Activated CD4-positive, alpha-beta T cell treated with anti-CD3 and anti-CD28 coated beads, Interleukin-2, amount 10 ng/mL, durations not matched to agents 7 days and 5 days (primary cell): Measurements from ENCODE around the gene KCNG1. TPM values are rescaled to one million over a fixed set of nuclear protein-coding genes. Genes with fewer than 3 reads are reported as not detected.

Experiments used
- CTCF ChIA-PET: fragments of 350-600 bp; sonication (Branson Sonifier 250); formaldehyde crosslinking; loops from one replicate; lab custom pipeline; 2021; ENCODE audit warnings: antibody characterized with exemption; lab: Charles Lee
- POLR2A ChIA-PET: fragments of 350-600 bp; sonication (Branson Sonifier 250); formaldehyde crosslinking; loops from one replicate; lab custom pipeline; 2021; ENCODE audit warnings: antibody characterized with exemption; lab: Charles Lee
- DNase-seq: peaks from one replicate; pipeline ENCODE4 v3.0.0-alpha.2; 2020
- H3K27ac Mint-ChIP-seq: one replicate; pipeline ENCODE4 v1.8.0; 2021; ENCODE audit warnings: mild to moderate bottlenecking, moderate library complexity, mixed read lengths
- H3K27me3 Mint-ChIP-seq: one replicate; pipeline ENCODE4 v1.8.0; 2021; ENCODE audit warnings: mixed read lengths
- H3K36me3 Mint-ChIP-seq: one replicate; pipeline ENCODE4 v1.8.0; 2021; ENCODE audit warnings: low read depth, mixed read lengths
- H3K4me1 Mint-ChIP-seq: one replicate; pipeline ENCODE4 v1.8.0; 2021; ENCODE audit warnings: mixed read lengths
- H3K4me3 Mint-ChIP-seq: one replicate; pipeline ENCODE4 v1.8.0; 2021; ENCODE audit warnings: mild to moderate bottlenecking, moderate library complexity, mixed read lengths
- H3K9me3 Mint-ChIP-seq: one replicate; pipeline ENCODE4 v1.8.0; 2021; ENCODE audit warnings: mixed read lengths
- total RNA-seq, 2 experiments: library from RNA; stranded (reverse); gene quantifications; one replicate each; pipeline ENCODE4 v1.2.3, GENCODE V29; 2021

KCNG1 gene
- total RNA-seq, 2 experiments from 2014 or later = not detected

DNA sequence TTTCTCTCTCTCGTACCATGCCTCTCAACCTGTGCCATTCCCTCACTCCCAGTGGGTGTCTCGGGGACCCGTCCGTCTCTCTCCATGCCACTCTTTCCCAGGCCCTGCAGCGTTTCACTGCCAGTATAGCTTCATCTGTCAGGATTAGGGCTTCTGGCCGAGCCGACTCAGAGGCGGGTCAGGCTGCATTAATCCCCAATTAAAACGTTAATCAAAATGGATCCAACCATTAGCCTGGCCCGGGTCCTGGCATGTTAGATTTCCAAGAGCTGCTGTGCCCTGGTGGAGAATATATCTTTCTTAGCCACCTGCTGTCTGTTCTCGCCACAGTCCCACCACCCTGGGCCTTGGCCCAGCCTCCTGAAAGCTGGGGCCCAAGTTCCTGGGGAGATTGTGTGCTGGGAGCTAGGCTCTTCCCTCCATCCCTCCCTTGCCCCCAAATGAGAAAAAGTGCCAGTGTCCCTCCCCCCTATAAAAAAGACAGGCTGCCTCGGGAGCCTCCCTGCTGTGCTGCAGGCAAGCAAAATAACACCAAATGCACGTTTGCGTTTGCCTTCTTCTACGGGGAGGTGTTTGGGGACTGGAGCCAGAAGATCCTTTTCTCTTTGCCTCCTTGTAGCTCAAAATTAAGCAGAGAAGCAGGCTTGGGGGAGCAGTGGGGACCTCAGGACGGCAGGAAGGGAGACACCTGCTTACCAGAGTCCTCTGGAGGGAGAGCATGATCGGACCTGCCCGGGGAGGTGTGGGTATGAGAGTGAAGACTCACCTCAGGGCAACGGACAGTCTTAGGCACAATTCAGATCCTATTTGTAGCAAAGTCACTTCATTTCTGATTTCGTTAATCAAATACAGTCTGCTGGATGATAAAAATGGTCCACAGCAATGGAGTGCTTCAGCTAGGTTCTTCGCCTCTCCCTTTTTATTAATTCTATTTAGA, 3.0 kb downstream of the KCNG1 start:
- Mint-ChIP-seq H3K36me3 (no peaks in the 10 kb centered on the region), H3K27me3 (peaks cover 40% of the 10 kb centered on the region), H3K27ac (no peak overlapping the region), H3K4me1 (peaks cover 4% of the 10 kb centered on the region), H3K9me3 (no peaks in the 10 kb centered on the region), H3K4me3 (no peak overlapping the region)
- DNase-seq = no peak
- CTCF ChIA-PET = no interaction called here
- POLR2A ChIA-PET = no interaction called here

DNA sequence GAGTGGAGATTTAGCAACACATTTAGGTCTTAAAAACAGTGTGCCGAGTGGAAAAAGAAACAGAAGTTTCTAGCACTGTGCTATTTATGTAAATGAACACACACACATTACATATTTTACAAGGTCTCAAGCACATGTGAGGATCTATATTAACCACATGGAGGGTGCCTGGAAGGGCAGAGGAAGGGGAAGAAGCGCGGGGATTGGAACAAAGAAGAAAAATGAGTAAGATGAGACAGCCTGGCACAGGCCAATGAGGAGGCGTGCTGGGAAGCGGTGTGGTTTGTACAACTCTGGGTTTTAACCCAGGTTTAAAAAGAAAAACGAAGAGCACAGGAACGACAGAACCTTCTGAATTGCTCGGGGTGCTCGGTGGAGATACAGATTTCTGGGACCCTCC, 5.7 kb downstream of the KCNG1 start:
- Mint-ChIP-seq H3K4me1 (peaks cover 3% of the 10 kb centered on the region), H3K36me3 (no peaks in the 10 kb centered on the region), H3K4me3 (no peak overlapping the region), H3K27me3 (peaks cover 24% of the 10 kb centered on the region), H3K9me3 (no peaks in the 10 kb centered on the region), H3K27ac (no peak overlapping the region)
- ChIA-PET CTCF (no interaction called here), POLR2A (no interaction called here)
- DNase-seq = no peak

DNA sequence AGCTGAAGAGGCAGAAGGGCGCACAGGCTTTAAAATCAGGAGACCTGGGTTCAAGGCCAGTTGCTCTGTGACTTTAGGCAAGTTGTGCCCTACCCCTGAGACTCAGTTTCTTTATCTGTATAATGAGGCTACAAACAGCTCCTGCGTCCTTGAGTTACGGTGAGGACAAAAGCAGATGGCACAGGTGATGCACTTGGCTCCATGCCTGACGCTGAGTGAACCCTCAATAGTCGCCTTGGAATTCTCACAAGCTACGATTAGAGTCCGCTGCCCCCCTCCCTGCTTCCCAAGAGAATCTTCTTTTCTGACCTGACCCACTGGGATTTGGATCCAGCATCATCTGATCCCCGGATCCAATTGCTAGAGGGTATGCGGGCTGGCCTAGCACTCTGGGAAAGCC, 6.4 kb downstream of the KCNG1 start:
- Mint-ChIP-seq H3K27me3 (peaks cover 17% of the 10 kb centered on the region), H3K27ac (no peak overlapping the region), H3K4me3 (no peak overlapping the region), H3K9me3 (no peaks in the 10 kb centered on the region), H3K36me3 (no peaks in the 10 kb centered on the region), H3K4me1 (no peaks in the 10 kb centered on the region)
- ChIA-PET CTCF (interaction anchor here (0.7 kb wide), 1 partner anchor 23 kb away, joined by 4 read pairs; no protein-coding TSS in a partner anchor), POLR2A (no interaction called here)
- DNase-seq = no peak

DNA sequence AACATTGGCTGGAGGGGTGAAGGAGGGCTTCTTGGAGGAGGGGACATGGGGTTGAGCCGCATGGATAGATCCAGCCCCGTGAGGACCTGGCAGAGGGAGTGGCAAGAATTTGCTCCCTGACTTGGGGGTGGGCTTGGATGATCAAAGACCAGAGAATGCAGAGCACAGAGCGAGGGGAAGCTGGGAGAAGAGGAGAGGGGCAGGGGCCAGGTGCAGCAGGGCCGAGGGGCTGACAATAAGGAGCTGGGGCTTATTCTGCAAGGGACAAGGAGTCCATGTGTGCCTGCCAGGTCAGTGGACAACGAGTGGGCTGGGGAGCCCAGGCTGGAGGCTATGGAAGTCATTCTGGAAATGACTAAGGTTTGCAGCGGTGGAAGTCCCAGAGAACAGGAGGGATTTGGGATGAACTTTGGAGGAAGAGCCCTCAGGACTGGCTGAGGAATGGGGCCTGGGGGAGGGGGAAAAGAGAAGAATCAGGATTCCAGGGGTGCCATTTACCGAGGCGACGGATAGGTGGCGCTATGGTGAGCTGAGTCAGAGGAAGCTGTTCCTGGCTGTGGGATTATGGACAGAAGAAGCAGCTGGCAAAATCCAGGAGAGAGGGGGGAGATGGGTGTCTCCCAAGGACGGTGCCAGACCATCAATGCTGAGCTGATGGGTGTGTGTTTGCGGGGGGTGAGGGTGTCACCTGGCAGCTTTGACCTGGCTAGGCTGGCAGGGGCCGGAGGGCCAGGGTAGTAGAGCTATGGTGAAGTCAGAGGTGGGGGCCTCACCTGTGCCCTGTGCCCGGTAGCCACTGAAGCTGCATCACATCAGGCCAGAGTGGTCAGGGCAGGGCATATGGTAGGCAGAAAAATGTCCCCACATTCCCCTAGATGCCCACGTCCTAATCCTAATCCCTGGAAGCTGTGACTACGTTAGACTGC, 7.8 kb downstream of the KCNG1 start:
- ChIA-PET CTCF (interaction anchor here (0.7 to 1.7 kb wide), 5 partner anchors 22 to 258 kb away, joined by 3 to 5 read pairs (median 4); no protein-coding TSS in a partner anchor), POLR2A (no interaction called here)
- Mint-ChIP-seq H3K4me1 (no peaks in the 10 kb centered on the region), H3K4me3 (no peak overlapping the region), H3K27me3 (peaks cover 6% of the 10 kb centered on the region), H3K27ac (no peak overlapping the region), H3K36me3 (no peaks in the 10 kb centered on the region), H3K9me3 (no peaks in the 10 kb centered on the region)
- DNase-seq = peak; percentile 13

DNA sequence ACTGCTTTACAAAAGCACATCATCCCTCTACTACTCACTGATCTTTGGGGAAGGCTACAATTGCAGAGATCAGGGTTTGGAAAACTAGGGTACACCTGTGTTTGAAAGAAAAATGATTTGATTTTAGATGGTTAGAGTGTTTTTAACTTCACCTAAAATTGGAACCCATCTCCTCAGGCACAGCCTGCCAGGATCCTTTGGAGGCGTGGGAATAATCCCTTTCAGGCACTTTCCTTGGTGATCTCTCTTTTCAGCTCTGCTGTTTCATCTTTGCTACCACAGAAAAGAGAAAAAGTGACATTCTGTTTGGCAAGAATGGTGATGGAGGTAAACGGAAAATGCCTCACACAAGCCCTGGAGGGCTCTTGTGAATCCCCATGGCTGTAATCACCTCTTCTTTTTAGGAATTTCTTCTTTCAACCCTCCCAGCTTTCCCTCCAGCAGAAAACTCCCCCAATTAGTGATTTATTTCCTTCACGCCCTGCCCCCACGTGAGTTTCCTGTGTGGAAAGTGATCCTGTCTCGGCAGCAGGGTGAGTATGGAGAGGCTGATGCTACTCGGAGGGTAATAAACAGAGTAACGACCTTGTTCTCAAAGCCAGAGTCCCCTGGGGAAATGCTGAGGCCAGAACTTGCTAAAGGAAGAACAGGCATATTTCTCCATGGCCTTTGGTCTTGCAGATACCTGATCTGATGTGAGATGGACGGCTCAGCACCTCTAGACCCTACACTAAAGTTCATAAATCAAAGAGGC, 9.2 kb downstream of the KCNG1 start:
- Mint-ChIP-seq H3K9me3 (no peaks in the 10 kb centered on the region), H3K36me3 (no peaks in the 10 kb centered on the region), H3K4me1 (no peaks in the 10 kb centered on the region), H3K27me3 (peaks cover 7% of the 10 kb centered on the region), H3K4me3 (no peak overlapping the region), H3K27ac (no peak overlapping the region)
- CTCF ChIA-PET = interaction anchor here (0.6 to 1.7 kb wide), 2 partner anchors 217 to 259 kb away, joined by 3 to 4 read pairs; no protein-coding TSS in a partner anchor
- DNase-seq = no peak
- POLR2A ChIA-PET = no interaction called here

DNA sequence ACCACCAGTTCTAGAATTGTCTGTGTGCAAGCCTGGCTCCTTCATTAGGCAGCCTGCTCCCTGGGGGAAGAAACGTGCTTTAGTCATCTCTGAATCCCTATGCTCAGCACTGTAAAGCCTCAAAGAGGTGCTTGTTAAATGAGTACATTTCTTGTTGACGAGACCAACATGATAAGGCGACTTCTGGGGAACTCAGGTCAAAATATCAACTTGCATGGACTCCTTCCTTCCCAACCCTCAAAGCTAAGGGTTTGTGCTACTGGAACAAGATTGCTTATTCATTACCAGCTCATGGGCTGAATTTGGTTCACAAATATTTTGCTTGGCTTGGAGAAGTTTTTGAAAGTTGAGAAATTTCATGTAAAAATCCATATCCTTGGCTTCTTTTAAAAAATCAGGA, 10.6 kb downstream of the KCNG1 start:
- CTCF ChIA-PET = no interaction called here

DNA sequence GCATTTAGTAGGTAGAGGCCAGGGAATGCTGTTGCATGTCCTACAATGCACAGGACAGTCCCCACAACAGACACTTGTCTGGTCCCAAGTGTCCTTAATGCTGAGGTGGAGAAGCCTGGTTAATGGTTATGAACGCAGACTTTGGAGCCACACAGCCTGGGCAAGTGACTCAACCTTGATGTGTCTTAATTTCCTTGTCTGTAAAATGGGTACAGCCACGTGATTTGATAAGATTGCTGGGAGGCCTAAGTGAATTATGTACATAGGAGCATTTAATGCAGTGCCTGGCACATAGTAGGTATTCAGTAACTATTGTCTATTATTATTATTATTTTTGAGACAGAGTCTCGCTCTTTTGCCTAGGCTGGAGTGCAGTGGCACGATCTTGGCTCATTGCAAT, 11.4 kb downstream of the KCNG1 start:
- Mint-ChIP-seq H3K4me1 (no peaks in the 10 kb centered on the region), H3K4me3 (no peak overlapping the region), H3K36me3 (no peaks in the 10 kb centered on the region), H3K27ac (no peak overlapping the region), H3K27me3 (peaks cover 4% of the 10 kb centered on the region), H3K9me3 (no peaks in the 10 kb centered on the region)
- ChIA-PET POLR2A (no interaction called here), CTCF (interaction anchor here (1.1 kb wide), 1 partner anchor 24 kb away, joined by 3 read pairs; no protein-coding TSS in a partner anchor)
- DNase-seq = no peak

More for the DNA sequence above, 10.6 kb downstream of the KCNG1 start:
- no peak for DNase-seq
- Mint-ChIP-seq H3K4me3 (no peak overlapping the region), H3K9me3 (no peaks in the 10 kb centered on the region), H3K36me3 (no peaks in the 10 kb centered on the region), H3K4me1 (no peaks in the 10 kb centered on the region), H3K27ac (no peak overlapping the region), H3K27me3 (peaks cover 4% of the 10 kb centered on the region)
- POLR2A ChIA-PET = no interaction called here

DNA sequence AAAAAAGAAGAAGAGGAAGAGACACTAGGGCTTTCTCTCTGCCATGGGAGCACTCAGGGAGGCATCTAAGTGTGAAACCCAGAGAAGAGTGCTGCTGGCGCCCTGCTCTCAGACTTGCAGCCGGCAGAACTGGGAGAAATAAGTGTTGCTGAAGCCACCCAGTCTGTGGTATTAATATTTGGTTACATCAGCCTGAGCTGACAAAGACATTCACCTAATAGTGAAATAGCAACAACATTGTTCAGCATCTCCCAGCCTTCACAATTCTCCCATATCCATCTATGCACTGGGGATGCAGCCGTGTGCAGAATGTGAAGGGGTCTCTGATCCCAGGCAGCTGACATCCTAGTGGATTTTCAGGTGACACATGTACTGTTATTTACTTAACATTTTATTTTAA, 12.0 kb downstream of the KCNG1 start:
- H3K36me3 Mint-ChIP-seq = no peaks in the 10 kb centered on the region
- peaks cover 4% of the 10 kb centered on the region for H3K27me3 Mint-ChIP-seq
- ChIA-PET POLR2A (no interaction called here), CTCF (interaction anchor here (1.1 kb wide), 1 partner anchor 23 kb away, joined by 3 read pairs; no protein-coding TSS in a partner anchor)
- H3K27ac Mint-ChIP-seq = no peak overlapping the region
- no peak overlapping the region for H3K4me3 Mint-ChIP-seq
- no peaks in the 10 kb centered on the region for H3K9me3 Mint-ChIP-seq
- no peak for DNase-seq
- no peaks in the 10 kb centered on the region for H3K4me1 Mint-ChIP-seq

DNA sequence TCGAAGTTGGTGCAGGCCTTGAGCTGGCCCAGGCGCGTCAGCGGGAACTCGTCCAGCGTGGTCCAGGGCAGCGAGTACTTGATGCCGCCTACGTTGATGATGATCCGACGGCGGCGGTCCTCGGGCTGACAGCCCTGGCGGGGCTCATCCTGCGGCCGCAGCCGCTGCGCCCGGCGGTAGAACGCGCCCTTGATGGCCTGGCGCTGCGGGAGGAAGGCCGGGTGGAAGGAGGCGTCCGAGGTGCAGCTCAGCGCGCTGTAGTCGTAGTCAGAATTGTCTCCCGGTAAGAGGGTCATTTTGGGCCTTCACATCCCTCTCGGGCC, 12.9 kb downstream of the KCNG1 start:
- POLR2A ChIA-PET = no interaction called here
- H3K36me3 Mint-ChIP-seq = no peaks in the 10 kb centered on the region
- CTCF ChIA-PET = no interaction called here
- H3K27ac Mint-ChIP-seq = no peak overlapping the region
- no peak for DNase-seq
- H3K27me3 Mint-ChIP-seq = peaks cover 4% of the 10 kb centered on the region
- H3K4me1 Mint-ChIP-seq = no peaks in the 10 kb centered on the region
- no peaks in the 10 kb centered on the region for H3K9me3 Mint-ChIP-seq
- H3K4me3 Mint-ChIP-seq = no peak overlapping the region

DNA sequence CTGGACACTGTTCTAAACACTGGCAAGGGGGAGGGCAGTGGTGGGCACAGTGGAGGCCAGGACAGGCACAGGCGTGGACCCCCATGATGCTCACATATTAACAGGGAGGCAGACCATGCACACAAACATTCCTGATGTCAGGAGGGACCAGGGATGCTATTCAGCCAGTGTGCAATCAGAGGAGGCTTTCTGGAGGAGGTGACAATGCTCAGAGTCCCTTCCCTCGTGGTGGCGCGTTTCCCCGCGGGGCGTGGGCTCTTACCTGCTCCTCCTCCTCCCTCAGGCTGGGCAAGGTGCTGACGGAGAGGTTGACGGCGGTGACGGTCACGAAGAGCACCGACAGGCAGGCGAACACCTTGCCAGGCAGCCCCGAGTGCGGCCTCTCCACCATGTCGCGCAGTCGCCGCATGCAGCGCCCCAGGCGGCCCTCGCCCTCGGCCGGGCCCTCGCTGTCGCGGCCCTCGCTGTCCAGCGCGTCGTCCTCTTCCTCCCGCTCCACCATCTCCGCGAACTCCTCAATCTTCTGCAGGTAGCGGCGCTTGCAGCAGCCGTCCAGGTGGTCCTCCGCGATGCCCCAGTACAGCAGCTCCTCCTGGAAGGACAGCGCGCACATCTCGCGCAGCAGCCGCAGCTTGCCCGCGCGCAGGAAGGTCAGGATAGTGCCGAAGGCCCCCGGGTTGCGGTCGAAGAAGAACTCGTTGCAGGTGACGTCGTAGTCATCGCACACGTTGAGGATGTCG, 13.4 kb downstream of the KCNG1 start:
- no peak for DNase-seq
- ChIA-PET CTCF (no interaction called here), POLR2A (no interaction called here)
- Mint-ChIP-seq H3K4me3 (no peak overlapping the region), H3K27ac (no peak overlapping the region), H3K4me1 (no peaks in the 10 kb centered on the region), H3K9me3 (no peaks in the 10 kb centered on the region), H3K27me3 (peaks cover 4% of the 10 kb centered on the region), H3K36me3 (no peaks in the 10 kb centered on the region)

DNA sequence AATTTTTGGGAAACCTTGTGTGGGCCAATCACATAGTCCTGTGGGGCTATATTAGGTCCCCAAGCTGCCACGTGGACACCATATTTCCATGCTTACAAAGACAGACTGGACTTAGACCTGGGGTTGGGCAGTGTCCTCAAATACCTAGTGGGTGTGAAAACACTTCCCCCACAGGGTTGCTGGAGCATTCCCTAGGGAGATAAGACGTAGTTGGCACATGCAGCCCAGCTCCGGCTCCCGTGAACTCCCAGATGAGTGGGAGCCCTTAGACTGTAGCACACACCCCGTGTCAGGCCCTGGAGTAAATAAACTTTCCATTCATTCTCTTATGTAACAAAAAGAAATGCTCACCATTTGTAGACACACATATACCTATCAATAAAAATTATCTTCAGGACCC, 14.2 kb downstream of the KCNG1 start:
- H3K9me3 Mint-ChIP-seq = no peaks in the 10 kb centered on the region
- POLR2A ChIA-PET = no interaction called here
- DNase-seq = no peak
- H3K27me3 Mint-ChIP-seq = peaks cover 4% of the 10 kb centered on the region
- no peaks in the 10 kb centered on the region for H3K36me3 Mint-ChIP-seq
- H3K4me1 Mint-ChIP-seq = no peaks in the 10 kb centered on the region
- CTCF ChIA-PET = no interaction called here
- no peak overlapping the region for H3K4me3 Mint-ChIP-seq
- H3K27ac Mint-ChIP-seq = no peak overlapping the region

DNA sequence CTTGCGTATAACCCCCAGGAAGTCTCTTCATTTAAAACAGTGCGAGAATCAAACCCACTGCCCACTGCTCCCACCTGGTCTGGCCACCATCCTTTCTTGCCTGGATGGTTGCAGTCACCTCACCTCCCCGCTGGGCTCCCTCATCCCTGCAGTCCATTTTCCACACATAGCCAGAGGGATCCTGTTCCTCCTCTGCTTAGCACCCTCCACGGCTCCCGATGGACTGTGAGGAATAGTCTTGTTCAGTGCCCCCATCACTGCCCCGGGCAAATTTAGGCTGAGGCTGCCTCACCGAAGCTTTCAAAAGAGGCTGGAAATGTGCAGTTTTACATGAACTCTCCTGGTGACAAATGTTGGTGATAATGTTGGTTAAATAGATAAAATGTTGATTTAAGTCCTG, 17.7 kb downstream of the KCNG1 start:
- no peak overlapping the region for H3K27ac Mint-ChIP-seq
- H3K27me3 Mint-ChIP-seq = peaks cover 2% of the 10 kb centered on the region
- no peak for DNase-seq
- H3K4me1 Mint-ChIP-seq = no peaks in the 10 kb centered on the region
- ChIA-PET POLR2A (no interaction called here), CTCF (no interaction called here)
- no peak overlapping the region for H3K4me3 Mint-ChIP-seq
- H3K36me3 Mint-ChIP-seq = no peaks in the 10 kb centered on the region
- no peaks in the 10 kb centered on the region for H3K9me3 Mint-ChIP-seq
